HG03039 (cell line): ENCODE results near the gene TSPAN32.

Experiments used
- ATAC-seq: cut with Tn5 transposase; IDR thresholded peaks from one replicate; pipeline ENCODE4 v1.9.1; 2021; ENCODE audit warnings: mild to moderate bottlenecking, moderate library complexity; ENCODE audit not compliant: unreplicated experiment

TSPAN32 gene

DNA sequence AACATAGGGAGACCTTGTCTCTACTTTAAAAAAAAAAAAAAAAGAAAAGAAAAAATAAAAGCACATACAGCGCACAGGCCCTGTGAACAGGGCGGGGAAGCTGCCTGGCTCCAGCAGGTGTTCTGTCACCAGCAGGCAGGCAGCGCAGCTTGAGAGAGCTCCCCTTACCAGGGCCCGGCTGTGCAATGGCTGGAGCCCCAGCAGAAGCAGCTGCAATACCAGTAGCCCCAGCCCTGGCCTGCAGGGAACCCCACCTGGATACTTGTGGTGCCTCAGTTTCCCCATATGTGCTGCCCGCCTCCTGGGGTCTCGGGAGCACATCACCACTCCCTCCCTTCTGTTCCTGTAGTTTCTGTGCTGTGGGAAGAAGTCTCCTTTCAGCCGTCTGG, 12.3 kb downstream of the TSPAN32 start:
- ATAC-seq = no peak

DNA sequence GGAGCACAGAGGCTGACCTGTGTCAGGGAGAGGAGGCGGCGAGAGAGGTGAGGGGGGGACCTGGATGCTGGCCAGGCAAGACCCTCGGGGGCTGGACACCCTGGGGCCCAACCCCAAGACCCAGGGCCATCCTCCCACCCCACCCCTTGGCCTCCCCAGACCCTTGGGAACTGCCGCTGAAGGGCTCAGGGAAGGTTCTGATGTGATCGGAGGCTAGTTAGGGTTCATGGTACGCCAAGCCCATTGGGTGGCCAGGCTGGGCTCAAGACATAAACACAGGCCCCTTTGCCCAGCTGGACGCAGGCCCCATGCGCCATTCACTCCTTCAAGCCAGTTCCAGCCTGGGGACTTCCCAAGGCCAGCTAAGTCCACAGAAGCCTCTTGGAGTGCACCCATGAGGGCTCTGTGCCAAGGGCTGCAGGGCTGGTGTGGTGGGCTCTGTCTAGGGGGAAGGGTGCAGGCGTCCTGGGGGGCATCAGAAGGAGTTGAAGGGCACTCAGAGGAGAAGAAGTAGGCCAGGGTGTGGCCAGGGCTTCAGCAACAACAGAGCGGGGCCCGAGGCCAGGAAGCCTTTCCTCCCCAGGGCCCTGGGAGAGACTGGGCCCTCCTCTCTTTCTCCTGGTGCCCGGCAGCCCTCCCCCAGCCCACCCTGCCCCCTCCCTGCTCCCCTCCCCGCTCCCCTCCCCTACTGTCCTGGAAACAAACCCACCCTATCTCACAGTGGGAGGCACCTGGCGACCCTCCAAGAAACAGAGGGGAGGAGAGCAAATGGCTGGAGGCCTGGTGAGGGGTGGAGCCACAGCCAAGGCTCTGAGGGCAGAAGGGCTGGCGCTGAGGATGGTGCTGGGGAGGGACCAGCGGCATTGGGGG, 12.9 kb downstream of the TSPAN32 start:
- ATAC-seq = no peak

DNA sequence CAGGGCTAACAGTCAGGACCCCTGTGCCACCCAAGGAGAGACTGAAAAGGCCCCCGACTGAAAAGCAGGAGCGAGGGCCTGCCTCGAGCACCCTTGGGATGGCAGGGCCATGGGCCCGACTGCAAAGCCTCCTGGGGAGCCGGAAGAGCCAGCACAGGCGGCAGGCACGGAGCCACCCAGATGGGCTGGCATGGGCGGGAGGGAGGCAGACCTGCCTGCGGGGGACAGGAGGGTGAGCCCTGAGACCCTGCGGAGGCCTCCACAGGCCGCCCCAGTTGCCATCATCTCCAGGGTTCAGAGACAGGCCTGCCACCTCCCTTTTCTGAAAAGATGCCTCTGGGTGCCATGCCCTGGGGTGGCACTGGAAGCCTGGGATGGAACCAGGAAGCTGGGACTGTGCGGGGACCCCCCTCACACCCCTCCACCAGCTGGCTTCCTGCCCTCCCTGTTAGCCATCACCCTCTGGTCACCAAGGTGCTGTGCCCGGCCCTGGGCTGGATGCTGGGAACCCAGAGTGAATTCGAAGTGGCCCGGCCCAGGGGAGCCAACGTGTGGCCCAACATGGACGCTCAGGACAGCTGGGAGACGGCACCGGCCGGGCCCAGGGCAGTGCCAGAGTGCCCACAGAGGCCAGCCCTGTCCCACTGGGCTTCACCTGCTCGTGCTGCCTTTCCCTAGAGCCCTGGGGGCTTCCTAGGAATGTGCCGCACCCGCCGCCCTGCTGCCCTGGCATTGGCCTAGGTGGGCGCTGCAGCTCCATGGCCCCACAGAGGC, 13.8 kb downstream of the TSPAN32 start:
- ATAC-seq = no peak

DNA sequence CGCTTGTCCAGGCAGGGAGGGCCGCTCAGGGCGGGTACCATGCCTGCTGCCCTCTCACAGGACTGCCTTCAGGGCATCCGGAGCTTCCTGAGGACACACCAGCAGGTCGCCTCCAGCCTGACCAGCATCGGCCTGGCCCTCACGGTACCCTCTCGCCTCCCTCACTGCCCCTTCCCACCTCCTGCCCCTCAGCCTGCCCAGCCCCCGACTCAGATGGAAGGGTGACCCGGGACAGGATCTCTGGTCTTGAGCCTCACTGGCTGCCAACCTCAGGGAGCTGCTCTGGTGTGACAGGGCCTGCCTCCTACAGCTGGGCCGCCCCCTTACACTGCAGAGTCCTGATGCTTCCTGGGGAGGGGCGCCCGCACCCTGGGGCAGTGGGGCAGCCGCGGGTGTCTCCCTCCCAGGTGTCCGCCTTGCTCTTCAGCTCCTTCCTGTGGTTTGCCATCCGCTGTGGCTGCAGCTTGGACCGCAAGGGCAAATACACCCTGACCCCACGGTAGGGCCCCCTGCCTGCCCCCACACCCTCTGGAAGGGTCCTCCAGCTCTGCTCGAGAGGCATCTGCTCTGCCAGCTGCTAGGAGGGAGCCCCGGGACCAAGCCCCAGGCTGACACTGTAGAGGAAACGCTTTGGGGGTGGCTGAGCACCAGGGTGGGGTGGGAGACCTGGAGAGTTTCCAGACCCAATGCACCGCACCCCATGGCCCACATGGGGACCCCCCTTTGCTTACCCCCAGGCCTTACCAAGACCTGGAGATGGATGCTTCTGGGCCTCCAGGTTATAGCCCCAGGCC, 14.6 kb downstream of the TSPAN32 start:
- no peak for ATAC-seq

DNA sequence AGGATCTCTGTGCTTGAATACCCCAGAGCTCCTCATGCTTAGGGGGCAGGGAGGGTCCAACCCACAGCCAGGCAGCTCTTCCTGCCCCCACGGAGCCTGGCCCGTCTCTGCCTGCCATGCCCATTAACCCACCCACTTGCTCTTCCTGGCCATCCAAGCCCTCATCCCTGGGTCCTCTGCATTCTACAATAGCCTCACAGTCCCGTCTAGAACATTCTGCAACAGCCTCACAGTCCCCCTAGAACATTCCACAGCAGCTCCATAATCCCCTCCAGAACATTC, 15.1 kb downstream of the TSPAN32 start:
- no peak for ATAC-seq

DNA sequence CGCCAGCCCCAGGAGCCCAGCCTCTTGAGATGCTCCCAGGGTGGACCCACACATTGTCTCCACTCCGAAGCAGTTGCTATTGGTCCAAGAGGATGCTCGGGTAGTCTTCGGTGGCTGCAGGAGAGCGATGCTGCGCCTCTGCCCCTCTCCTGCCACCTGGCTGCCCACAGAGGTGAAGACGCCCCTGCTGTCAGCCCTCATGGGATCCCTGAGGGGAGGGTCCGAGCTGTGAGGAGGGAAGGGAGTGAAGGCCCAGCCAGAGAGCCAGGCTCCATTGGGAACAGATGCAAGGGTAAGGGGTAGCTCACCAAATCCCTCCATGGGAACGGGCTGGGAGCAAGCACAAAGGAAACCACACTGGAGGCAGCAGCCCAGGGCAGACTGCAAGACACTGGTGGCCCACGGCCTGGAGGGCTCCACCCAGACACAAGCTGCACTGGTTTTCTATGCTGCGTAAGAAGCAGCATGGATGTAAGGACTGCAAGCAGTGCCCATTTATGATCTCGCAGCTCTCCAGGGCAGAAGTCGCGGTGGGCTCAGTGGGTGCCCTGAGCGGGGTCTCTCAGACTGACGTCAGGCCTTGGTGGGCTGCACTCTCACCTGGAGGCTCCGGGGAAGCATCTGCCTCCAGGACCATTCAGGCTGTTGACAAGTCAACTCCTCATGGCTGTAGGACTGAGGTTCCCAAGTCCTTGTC, 15.7 kb downstream of the TSPAN32 start:
- ATAC-seq = no peak

DNA sequence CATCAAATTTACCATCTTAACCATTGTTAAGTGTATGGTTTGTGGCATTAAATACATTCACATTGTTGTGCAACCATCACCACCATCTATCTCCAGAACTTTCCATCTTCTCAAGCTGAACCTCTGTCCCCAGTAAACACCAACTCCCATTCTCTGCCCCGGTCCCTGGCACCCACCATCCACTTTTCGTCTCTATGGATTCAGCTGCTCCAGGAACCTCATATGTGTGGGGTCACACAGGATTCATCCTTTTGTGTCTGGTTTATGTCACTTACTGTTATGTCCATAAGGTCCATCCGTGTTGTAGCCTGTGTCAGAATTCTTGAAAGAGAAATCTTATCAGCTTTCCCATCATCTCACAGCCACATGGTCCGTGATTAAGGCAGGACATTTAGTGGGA, 16.3 kb downstream of the TSPAN32 start:
- no peak for ATAC-seq

DNA sequence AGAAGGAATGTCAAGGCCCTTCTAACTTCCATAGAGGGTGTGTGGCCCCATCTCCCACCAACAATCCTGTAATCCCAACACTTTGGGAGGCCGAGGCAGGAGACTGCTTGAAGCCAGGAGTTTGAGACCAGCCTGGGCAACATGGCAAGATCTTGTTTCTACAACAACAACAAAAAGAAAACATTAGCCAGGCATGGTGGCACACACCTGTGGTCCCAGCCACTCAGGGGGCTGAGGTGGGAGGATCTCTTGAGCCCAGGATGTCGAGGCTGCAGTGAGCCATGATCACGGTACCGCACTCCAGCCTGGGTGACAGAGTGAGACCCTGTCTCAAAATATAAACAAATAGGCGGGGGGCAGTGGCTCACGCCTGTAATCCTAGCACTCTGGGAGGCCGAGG, 16.9 kb downstream of the TSPAN32 start:
- ATAC-seq = no peak

DNA sequence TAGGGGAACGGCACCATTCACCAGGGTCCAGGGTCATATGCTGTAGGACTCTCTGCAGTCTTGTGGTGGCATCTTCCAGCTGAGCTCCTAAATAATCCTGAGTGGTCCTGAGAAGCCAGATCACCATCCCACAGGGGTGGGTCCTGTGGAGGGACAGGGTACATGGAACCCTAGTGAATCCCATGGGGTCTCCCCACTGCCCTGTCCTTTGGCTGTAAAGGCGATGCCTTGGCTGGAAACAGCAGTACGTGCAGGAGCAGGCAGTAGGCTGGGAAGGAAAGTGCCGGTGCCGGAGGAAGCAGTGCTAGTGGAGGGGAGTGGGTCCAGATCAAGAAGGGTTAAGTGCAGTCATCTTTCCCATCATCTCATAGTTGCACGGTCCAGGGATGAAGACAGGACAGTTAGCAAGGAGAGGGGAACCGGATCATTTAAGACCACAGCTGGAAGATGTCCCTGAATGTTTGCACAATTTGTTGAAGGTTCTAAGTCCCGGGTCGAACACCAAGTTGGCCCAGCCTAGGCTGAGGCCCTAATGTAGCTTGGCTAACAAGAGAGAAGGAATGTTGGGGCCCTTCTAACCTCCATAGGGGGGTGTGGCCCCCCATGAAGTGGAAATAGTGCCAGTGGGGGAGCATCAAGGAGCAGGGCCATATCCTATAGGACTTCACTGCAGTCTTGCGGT, 18.1 kb downstream of the TSPAN32 start:
- ATAC-seq = no peak

DNA sequence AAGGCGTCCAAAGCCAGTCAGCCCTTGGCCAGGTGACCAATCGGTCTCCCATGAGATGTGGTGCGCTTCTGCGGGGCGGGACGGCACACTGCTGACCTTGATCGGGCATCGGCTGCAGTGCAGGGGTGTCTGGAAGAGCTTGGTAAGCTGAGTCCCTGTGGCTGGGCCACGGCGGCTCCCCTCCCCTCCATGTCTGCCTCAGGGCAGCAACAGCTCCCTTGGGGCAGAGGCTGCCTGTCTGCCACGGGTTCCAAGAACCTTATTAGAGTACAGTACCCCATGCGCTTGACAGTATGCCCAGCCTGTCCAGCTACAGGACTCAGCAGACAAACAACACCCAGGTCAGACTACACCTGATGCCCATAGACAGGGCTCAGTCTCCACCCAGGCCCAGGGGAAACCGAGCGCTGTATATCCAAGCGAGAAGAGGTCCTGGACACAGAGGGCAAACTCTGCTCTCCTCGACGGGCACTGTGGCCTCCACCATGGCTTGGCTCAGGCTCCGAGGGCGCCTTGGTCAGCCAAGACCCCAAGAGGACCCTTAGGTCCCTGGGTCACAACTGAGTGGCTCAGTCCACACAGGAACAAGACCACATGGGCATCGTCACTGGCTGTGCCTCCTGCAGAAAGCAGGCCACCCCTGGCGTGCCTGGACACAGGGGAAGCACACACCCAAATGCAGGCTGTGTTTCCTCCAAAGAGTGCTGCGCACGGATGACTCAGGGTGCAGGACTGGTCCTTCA, 18.9 kb downstream of the TSPAN32 start:
- no peak for ATAC-seq

DNA sequence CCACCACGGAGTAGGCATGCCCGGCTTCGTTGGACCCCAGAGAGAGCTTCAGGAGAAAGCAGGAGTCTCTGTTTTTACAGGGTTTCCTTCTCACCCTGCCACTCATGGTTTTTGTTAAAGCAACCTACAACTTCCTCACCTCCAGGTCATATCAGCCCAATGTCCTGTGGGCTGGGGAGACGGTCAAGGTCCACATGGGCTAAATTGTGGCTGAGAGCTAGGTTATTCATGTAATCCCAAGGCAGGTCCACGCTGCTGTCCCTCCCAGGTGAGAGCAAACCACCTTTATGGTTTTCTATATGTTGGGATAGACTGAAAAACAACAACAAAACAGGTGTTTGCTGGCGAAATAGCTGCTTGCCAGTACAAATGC, 19.5 kb downstream of the TSPAN32 start:
- no peak for ATAC-seq

DNA sequence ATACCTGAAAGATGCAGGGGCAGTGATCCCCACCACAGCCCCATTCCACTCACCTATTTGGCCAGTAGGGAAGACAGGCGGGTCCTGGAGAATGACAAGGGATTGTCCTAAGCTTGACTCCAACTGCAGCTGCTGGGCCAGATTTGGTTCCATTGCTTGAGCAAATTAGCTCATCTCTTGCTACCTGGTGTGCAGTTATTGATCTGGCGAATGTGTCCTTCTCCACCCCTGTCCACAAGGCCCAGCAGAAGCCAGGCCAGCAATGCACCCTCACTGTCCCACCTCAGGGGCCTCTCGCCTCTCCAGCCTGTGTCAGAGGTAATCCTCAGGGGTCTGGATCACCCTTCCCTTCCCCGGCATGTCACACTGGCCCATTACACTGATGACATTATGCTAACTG, 23.3 kb downstream of the TSPAN32 start:
- no peak for ATAC-seq

DNA sequence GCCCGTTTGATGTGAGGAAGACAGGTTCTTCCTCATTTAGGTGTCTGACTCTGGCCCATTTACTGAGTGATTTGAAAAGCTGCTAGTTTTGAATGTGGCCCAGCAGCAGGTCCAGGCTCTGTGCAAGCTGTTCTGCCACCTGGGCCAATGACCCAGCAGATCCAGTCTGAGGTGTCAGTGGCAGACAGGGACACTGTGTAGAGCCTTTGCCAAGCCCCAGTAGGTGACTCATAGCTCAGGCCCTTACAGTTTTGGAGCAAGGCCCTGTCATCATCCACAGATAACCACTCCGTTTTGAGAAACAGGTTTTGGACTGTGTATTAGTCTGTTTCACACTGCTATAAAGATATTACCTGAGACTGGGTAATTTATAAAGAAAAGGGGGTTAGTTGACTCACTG, 23.9 kb downstream of the TSPAN32 start:
- ATAC-seq = no peak

DNA sequence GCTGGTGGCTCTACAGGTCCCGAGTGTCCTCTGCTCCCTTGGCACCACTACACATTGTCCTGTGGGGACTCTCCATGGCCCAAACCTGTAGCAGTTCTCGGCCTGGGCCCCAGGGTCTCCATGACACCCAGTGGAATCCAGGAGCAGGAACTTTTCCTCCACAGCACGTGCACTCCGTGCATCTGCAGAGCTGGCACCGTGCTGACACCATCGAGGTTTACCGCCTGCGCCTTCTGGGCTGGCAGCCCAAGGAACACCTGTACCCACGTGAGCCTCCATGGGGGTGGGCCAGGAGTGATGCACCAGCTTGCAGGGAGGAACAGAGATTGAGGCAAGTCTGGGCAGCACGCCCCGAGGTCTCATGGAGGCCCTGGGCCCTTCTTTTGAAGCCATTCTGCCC, 25.2 kb downstream of the TSPAN32 start:
- ATAC-seq = no peak

DNA sequence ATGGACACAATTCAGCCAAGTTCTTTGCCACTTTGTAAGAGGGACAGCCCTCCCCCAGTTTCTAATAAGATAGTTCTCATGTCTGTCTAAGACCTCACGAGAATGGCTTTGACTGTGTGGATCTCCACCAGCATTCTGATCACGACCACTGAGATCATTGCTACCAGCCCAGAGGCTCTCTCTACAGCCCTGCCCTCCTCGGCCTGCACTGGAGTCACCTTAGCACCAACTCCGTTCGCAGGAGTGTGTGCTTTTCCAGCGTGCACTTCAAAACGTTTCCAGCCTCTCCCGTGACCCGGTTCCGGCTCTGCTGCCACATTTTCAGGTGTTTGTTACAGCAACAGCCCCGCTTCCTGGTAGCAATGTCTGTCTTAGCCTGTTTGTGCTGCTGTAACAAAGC, 26.2 kb downstream of the TSPAN32 start:
- ATAC-seq = no peak

DNA sequence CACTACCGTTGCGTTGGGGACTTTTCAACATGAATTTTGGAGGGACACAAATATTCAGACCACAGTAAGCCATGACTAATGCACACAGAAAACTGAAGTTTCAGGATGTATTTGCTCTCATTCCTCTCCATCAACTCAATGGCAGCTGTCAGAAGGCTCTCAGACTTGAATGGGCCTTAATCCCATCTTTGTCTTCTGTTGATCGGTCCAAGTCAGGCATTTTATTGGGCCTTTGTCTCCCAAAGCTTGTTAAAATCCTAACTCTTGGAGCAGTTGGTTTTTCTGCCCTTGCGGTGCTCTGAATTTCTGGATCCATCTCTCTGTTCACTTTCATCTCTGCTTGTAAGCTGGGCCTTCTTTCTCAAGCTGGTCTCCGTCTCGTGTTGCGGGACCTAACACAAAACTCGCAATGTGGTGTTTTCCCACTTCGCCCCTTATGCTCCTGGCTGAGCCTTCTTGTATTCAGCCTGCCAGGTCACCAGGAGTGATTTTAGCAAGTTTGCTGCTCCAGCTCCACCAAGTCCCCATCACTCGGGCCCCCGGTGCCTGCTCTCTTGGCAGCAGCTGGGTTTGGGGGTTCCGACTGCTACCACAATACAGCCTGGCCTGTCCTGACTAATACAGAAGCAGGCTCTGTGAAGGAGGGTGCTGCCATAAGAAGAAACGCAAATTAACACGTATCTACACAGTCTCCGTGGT, 27.0 kb downstream of the TSPAN32 start:
- no peak for ATAC-seq

DNA sequence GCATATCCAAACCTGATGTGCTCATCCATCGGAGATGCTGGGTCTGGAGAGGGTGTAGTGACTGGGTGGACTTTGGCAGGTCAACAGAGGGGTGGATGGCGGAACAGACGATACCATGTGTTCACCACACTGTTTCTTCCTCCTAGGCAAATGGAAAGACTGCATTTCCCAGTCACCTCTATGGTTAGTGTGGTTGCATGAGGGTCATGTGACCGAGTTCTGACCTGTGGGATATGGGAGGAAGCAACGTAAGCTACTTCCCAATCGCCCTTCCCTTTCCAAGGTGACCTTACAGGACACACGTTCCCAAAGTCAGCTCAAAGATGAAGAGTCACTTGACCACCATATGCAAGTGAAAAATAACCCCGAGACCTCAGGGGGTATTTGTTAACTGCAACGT, 27.7 kb downstream of the TSPAN32 start:
- no peak for ATAC-seq

DNA sequence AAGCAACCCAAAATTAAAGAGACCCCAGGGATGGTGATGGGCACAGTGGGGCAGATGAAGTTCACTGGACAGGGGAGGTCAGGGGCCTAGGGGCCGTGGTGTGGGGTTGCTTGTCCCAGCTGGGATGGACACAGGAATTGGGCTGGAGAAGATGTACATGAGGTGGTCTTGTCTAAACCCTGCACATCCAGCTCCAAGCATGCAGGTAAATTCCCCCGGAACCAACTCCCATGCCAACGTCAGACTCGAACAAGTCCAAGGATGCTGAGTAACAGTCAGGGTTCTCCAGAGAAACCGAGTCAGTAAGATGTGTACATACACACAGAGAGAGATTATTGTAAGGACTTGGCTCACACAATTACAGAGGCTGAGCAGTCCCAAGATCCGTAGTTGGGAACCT, 28.9 kb downstream of the TSPAN32 start:
- no peak for ATAC-seq

DNA sequence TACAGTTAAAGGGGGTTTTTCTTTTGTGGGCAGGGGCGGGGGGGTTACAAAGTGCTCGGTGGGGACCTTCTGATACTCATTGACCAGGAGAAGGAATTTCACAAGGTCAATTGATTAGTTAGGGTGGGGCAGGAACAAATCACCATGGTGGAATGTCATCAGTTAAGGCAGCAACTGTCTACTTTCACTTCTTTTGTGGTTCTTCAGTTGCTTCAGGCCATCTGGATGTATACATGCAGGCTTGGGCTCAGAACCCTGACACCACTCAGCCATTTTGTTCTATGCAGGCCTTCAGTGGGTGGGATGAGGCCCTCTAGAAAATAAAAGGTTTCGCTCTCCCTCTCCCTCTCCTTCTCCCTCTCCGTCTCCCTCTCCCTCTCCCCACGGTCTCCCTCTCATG, 29.6 kb downstream of the TSPAN32 start:
- no peak for ATAC-seq
